GM21360 (cell line): ENCODE results near the gene SPAAR.
"Not testable (repeated sequence)": the region's sequence is repeated elsewhere in the genome, so short reads cannot be mapped to it uniquely, and the experiment has no call there.

Experiments
- ATAC-seq: cut with Tn5 transposase; IDR thresholded peaks from one replicate; pipeline ENCODE4 v1.9.1; 2021; ENCODE audit warnings: mild to moderate bottlenecking, moderate library complexity; ENCODE audit not compliant: unreplicated experiment

The SPAAR gene

GRCh38 chr9:35903049-35903448 is 6.2 kb upstream of the SPAAR start:
- no peak for ATAC-seq

DNA sequence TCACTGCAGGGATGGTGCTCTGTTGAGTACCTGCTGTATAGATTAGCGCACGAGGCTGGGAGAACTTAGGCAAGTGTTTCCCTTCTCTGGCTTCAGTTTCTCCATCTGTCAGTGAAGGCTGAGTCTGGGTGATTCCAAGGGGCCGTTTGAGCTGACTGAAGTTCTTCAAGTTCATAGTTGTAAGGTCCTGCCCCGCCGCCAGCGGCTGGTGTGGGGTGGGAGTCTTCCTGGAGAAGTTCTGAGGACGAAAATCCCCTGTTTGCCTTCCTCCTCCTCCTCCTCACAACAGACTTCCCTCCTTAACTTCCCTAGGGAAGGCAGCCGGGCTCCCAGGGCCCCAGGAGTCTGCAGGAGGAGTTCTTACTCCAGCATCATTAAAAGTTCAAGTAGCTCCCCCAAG is 5.0 kb upstream of the SPAAR start:
- ATAC-seq = no peak

DNA sequence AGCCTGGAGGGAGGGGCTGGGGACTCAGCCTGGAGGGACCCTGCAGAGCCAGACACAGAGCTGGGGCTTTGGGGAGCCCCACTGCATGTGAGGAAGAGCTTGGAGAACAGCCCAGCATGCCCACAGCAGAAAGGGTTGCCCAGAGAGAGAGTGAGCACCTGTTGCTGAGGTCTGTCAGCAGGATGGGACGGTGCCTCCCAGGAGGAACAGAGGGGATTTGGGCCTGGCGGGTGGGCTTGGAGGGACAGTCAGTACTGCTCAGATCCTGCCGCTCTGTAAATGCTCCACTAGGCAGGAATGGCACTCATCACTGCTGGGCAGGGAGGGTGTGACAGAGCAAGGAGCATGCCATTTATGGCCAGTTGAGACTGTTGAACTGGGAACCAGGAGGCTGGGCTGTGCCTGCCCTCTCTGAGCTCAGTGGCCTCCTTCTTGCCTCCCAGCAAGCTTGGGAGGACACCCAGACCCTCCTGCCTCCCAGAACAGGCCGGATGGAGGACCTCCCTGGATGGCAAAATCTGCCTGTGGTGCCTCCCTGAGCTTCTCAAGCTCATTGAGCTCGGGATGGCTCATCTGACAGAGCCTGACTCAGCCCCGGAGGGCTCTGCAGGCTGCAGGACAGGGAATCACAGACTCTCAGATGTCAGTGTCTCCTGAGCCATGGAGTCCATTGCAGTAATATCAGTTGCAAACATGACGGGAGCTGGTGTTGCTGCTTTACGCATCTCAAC is 4.1 kb upstream of the SPAAR start:
- no peak for ATAC-seq

DNA sequence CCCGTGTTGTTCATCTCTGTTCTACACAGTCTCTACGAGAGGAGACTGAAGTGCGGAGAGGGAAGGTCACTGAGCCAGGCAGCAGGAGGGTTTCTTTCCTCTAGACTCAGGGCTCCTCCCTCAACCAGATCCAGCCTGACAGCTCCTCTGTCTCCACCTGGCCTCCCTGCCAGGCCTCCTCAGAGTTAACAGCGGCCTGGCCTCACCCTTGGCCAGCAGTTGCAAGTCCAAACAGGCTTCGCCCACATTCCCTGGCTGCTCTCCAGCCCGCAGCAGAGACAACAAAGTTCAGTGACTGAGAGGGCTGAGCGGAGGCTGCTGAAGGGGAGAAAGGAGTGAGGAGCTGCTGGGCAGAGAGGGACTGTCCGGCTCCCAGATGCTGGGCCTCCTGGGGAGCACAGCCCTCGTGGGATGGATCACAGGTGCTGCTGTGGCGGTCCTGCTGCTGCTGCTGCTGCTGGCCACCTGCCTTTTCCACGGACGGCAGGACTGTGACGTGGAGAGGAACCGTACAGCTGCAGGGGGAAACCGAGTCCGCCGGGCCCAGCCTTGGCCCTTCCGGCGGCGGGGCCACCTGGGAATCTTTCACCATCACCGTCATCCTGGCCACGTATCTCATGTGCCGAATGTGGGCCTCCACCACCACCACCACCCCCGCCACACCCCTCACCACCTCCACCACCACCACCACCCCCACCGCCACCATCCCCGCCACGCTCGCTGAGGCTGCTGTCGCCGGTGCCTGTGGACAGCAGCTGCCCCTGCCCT is 3.2 kb upstream of the SPAAR start, which contains the start of gene HRCT1:
TSS of gene HRCT1 (plus strand) at position 291 of the 768 bp plus-strand sequence. CDS start at position 377, 86 bp downstream.
- ATAC-seq = no peak

GRCh38 chr9:35906923-35907699 is 2.2 kb upstream of the SPAAR start:
- ATAC-seq = no peak

DNA sequence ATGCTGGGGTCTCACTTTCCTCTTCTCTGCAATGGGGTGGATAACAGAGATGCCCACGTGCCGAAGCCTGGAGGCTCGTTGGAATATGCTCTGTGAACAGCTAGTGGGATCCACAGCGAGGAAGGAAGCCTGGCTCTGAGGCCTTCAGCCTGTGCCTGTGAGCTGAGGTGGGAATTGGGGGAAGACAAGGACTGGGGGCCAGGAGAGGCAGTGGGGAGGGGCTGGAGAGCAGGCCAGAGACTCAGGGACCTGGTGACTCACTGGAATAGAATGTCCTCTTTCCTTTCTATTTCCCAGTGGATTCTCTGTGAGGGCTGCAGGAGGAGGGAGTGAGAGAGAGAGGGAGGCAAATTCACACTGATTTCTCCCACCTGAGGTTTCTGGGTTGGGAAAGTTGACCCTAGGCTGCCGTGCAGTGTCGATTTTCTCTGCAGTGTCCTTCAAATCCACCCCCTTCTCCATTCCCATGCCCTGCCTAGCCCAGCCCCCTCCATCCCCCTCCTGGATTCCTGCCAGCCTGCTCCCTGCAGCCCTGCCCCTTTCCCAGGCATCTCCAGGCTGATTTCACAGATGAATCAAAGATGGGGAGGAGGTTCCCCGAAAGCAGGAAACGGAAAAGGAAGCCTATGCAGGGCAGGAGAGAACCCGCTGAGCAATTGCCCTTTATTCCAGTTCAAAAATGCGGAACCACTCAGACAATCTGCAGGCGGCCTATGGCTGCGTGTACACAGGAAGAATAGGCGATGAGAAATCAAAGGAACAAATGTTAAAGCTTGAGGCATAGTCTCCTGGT is 1.4 kb upstream of the SPAAR start:
- ATAC-seq = no peak

DNA sequence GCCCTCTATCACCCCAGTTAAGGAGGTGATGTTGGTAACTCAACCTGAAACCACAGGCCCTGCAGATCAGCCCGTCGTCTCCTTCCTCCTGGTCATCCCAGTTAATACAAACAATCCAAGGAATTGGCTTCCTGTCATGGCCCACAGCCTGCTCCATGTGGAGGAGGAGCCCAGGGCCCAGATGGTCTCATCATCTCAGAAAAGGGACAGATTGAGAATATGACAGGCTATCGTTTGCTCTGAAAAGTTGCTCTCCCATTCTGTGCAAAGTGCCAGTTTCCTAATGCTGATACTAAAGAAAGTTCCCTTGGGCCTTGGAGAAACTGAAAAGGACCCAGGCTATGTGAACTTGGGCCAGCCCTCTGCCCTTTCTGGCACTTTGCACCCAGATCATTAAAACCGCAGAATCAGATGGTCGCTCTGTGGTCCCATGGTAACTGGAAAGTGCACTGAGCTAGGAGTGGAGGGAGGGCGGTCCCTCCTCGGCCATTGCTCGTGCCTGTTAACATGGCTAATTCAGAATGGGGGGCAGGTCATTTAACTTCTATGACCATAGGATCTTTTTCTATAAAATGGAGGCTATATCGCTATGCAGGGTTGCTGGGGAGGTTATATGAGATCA is 675 bp upstream of the SPAAR start:
- ATAC-seq = no peak

DNA sequence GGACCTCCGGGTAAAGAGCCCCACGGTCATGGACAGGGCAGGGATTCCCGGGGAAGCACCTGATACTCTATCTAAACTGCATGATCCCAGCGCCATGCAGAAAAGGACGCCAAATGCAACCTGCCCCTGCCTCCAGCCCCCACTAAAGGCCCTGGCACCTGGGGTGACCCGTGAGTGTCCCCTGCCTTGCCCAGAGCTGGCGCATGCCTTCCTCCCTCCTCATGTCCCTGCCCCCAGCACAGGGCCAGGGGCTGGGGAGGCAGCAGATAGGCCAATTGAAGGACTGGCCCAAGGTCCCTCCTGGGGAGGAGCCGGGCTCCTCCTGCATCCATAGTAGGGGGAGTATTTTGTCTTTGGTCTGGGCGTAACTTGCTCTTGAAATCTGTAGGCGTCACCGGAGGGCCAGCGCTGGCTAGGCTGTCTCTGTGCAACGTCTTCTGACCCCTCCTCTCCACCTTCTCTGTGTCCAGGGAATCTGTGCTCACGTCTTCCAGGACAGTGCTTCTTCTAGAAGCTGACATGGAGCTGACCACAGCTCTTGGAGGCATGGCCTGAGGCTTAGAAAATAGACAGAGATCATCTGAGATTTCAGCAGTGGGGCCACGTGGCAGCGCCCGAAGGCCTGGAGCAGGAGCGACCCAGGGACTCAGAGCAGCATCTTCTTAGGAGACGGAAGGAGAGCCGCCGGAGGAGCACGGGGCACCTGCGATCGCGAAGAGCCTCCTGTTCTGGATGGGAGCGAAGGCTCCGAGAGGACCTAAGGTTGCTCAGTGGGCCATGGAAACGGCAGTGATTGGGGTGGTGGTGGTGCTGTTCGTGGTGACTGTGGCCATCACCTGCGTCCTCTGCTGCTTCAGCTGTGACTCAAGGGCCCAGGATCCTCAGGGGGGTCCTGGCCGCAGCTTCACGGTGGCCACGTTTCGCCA is 660 bp downstream of the SPAAR start:
- ATAC-seq = no peak

- no peak for ATAC-seq
Measured at GRCh38 chr9:35910613-35911359, 1.5 kb downstream of the SPAAR start.

DNA sequence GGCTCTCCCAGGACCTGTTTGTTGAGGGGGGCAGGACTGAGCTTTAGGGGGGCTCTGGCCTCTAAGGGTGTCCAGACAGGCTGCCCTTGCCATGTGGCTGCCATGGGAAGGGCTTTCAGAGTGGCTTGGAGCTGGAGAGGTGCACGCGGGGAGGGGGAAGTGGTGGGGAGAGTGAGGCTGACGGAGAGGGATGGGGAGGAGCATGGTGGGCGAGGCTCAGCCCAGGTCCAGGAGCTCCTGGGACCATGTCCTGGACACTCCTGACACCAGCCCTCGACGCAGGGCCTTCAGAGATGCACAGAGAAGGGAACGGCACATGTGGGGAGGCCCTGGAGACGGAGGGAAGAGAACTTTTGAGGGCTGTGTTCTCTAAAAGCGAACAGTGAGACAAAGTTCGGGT is 2.4 kb downstream of the SPAAR start:
- no peak for ATAC-seq

GRCh38 chr9:35912791-35913400 is 3.6 kb downstream of the SPAAR start:
- no peak for ATAC-seq

- not testable (repeated sequence) for ATAC-seq
Measured at GRCh38 chr9:35913429-35913828, 4.1 kb downstream of the SPAAR start.

DNA sequence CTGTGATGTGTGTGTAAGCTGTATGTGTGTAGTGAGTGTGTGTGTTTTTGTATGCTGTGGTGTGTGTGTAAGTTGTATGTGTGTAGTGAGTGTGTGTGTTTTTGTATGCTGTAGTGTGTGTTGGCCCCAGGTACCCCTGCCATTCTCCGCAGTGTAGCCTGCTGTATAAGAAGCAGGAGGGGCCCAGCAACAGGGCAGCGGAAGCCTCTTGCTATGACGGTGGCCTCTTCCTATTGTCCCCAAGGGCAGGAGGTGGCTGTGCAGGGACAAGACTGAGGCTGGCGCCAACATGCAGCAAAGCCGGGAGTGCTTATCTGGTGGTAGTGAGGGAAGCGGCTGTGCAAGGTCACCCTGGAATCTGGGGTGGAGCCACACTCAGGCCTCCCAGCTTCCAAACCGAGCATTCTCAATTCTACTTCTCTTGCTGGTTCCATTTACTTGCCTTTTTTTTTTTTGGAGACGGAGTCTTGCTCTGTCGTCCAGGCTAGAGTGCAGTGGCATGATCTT is 5.1 kb downstream of the SPAAR start:
- ATAC-seq = no peak

GRCh38 chr9:35915681-35916294 is 6.5 kb downstream of the SPAAR start:
- ATAC-seq = no peak

DNA sequence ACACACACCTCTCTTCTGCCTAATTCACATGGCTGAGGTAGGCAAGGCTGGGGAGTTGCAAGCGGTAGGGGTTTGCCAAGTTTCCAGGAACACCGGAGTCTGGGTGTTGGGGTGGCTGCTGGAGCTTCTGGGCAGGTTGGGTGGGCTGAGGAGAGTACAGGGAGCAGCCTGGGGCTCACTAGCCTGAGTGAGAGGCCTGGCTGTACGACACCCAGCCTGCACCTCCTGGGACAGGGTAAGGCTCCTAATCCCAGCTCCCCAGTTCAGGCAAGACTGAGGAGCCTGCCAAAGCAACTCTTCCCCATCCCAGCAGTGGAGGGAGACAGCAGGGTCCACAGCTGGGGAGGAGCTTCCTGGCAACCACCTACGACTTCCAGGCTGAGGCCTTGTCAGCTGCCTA is 8.0 kb downstream of the SPAAR start:
- ATAC-seq = no peak

DNA sequence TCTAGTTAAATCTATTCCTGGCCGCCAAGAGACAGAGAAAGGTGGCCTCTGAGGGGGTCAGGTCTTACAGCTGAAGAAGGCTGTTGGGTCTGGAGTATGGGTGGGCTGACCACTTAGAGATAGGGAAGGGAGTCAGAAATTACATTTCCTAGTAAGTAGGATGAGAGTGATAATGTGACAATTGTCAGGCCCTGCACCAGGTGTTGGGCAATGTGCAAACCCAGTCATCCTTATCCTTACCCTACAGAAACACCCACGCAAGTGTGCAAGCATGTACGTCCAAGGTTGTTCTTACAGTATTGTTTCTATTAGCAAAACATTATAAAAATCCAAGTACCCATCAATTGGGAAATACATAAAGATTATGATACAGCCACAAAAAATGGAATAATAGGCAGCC is 9.5 kb downstream of the SPAAR start:
- no peak for ATAC-seq

GRCh38 chr9:35919212-35920008 is 10.1 kb downstream of the SPAAR start:
- ATAC-seq = no peak
